ENCODE results near the gene PCGF5. TPM values are rescaled to one million over a fixed set of nuclear protein-coding genes. Genes with fewer than 3 reads are reported as not detected.
"Not testable (repeated sequence)": the region's sequence is repeated elsewhere in the genome, so short reads cannot be mapped to it uniquely, and the experiment has no call there.

Gene PCGF5
- total RNA-seq, 3 donors from 2014 or later (not counting 1 experiment from before 2014, with no cell fraction given): 52.5 to 60.2 (median 58.6) TPM

DNA sequence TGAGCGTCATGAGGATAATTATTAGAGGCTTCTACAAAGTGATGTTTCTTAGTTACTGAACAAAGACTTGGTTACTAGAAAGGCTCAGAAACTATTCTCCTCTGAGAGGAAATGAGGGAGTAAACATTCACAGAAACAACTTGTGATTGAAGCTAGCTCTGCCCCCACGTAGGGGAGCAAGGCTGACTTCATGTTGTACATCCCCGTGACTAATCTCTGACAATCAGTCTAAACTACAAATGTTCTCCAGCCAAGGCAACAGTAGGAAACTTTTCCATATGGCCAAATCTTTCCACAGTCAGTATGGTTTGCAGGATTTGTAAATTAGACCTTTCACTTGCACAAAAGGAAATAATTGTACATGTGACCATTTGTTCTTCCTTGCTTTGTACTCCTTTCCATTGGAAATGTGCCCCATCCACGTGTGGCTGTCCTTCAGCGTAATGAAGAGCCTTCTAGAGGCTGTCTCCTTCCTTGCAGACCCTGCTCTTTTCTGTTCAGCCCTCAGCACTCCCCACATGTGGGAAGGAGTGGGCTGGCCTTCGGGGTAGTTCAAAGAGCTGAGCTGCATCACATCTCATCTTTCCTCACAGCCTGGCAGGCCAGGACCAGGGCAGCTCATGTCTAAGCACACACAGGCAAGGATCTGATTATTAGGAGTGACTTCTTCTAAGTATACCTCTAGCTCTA is 93.5 kb downstream of the PCGF5 start:
- H3K27ac Mint-ChIP-seq: no peak overlapping the region
- no peaks in the 10 kb centered on the region for H3K36me3 Mint-ChIP-seq
- no peaks in the 10 kb centered on the region for H3K9me3 Mint-ChIP-seq
- no peaks in the 10 kb centered on the region for H3K27me3 ChIP-seq (ENCODE audit: control insufficient read depth, insufficient read depth, low read length)
- WGBS (ENCODE audit: insufficient coverage): 77% methylated on average over 6 of the region's 6 CpGs
- no peaks in the 10 kb centered on the region for H3K4me1 ChIP-seq (ENCODE audit: control insufficient read depth, insufficient read depth, low read length)
- H3K4me3 Mint-ChIP-seq: no peak overlapping the region
- TF ChIP-seq, protein P1, sequence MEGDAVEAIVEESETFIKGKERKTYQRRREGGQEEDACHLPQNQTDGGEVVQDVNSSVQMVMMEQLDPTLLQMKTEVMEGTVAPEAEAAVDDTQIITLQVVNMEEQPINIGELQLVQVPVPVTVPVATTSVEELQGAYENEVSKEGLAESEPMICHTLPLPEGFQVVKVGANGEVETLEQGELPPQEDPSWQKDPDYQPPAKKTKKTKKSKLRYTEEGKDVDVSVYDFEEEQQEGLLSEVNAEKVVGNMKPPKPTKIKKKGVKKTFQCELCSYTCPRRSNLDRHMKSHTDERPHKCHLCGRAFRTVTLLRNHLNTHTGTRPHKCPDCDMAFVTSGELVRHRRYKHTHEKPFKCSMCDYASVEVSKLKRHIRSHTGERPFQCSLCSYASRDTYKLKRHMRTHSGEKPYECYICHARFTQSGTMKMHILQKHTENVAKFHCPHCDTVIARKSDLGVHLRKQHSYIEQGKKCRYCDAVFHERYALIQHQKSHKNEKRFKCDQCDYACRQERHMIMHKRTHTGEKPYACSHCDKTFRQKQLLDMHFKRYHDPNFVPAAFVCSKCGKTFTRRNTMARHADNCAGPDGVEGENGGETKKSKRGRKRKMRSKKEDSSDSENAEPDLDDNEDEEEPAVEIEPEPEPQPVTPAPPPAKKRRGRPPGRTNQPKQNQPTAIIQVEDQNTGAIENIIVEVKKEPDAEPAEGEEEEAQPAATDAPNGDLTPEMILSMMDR (IDR thresholded peaks at IDR 0.05): no peak
- H3K9me3 ChIP-seq (ENCODE audit: control insufficient read depth, insufficient read depth, low read length): no peaks in the 10 kb centered on the region
- H3K27me3 Mint-ChIP-seq (ENCODE audit: low read depth in 2 of 2): peaks cover 13 to 41% of the 10 kb centered on the region in 2 donors
- H3K4me1 Mint-ChIP-seq: no peaks in the 10 kb centered on the region
- no peaks in the 10 kb centered on the region for H3K36me3 ChIP-seq (ENCODE audit: control insufficient read depth, insufficient read depth, low read length)
- intact Hi-C loops (cut with micrococcal nuclease): no loop called here
- no peak overlapping the region for H3K4me3 ChIP-seq (ENCODE audit: low read length)
- ATAC-seq (no peak), DNase-seq (no peak)
- no peak overlapping the region for H3K27ac ChIP-seq (ENCODE audit: low read length)

DNA sequence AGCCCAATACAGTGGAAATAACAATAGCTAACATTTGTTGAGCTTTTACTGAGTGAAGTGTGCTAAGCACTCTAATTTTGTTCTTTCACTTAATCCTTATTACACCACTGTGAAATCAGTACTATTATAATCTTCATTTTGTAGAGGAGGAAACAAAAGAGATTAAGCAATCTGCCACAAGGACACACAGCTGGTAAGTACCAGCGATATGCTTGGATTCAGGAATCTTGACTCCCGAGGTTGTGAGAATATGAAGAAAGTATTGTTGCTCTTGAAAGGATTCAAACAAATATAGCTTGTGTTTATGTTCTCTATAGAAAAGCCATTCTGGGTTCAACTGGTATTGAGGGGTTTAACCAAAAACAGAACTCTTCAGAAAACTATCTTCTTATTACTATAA is 96.0 kb downstream of the PCGF5 start:
- no peaks in the 10 kb centered on the region for H3K4me1 ChIP-seq (ENCODE audit: control insufficient read depth, insufficient read depth, low read length)
- ATAC-seq: no peak
- WGBS (ENCODE audit: insufficient coverage): 94% methylated on average over 2 of the region's 2 CpGs

DNA sequence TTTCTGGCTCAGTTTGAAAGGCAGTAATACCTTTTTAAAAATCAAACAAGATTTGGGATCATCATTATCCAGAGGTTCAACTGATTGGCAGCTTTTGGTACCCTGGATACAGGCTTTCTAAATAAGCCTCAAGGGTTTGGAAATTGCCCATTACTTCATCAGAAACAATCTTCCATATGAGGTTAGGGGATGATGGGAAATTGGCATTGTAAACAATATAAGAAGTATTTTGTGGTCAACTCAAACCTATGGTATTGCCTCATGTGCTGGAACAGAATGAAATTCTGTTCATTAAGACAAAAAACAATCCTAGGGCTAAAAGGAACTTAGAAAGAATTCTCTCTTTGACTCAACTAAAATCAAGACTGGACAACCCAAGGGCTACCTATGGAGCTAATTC is 97.1 kb downstream of the PCGF5 start:
- Histone ChIP-seq H3K9me3 (ENCODE audit: control insufficient read depth, insufficient read depth, low read length) (no peaks in the 10 kb centered on the region), H3K27ac (ENCODE audit: low read length) (no peak overlapping the region), H3K4me1 (ENCODE audit: control insufficient read depth, insufficient read depth, low read length) (no peaks in the 10 kb centered on the region), H3K36me3 (ENCODE audit: control insufficient read depth, insufficient read depth, low read length) (no peaks in the 10 kb centered on the region), H3K4me3 (ENCODE audit: low read length) (no peak overlapping the region), H3K27me3 (ENCODE audit: control insufficient read depth, insufficient read depth, low read length) (no peaks in the 10 kb centered on the region)
- TF ChIP-seq, protein P1 (IDR thresholded peaks at IDR 0.05): no peak
- H3K9me3 Mint-ChIP-seq: no peaks in the 10 kb centered on the region
- H3K4me3 Mint-ChIP-seq: no peak overlapping the region
- ATAC-seq: no peak
- no peaks in the 10 kb centered on the region for H3K36me3 Mint-ChIP-seq
- peaks cover 3 to 22% of the 10 kb centered on the region in 2 donors for H3K27me3 Mint-ChIP-seq (ENCODE audit: low read depth in 2 of 2)
- intact Hi-C loops (cut with micrococcal nuclease): no loop called here
- H3K27ac Mint-ChIP-seq: no peak overlapping the region
- no peak for DNase-seq
- H3K4me1 Mint-ChIP-seq: no peaks in the 10 kb centered on the region

More for the DNA sequence above, 96.0 kb downstream of the PCGF5 start:
- Mint-ChIP-seq H3K4me3 (no peak overlapping the region), H3K4me1 (no peaks in the 10 kb centered on the region), H3K27me3 (ENCODE audit: low read depth in 2 of 2) (peaks cover 3 to 31% of the 10 kb centered on the region in 2 donors), H3K9me3 (no peaks in the 10 kb centered on the region), H3K36me3 (no peaks in the 10 kb centered on the region), H3K27ac (no peak overlapping the region)
- Histone ChIP-seq H3K9me3 (ENCODE audit: control insufficient read depth, insufficient read depth, low read length) (no peaks in the 10 kb centered on the region), H3K27ac (ENCODE audit: low read length) (no peak overlapping the region), H3K27me3 (ENCODE audit: control insufficient read depth, insufficient read depth, low read length) (no peaks in the 10 kb centered on the region), H3K4me3 (ENCODE audit: low read length) (no peak overlapping the region), H3K36me3 (ENCODE audit: control insufficient read depth, insufficient read depth, low read length) (no peaks in the 10 kb centered on the region)
- no peak for DNase-seq
- TF ChIP-seq, protein P1 (IDR thresholded peaks at IDR 0.05): no peak
- intact Hi-C loops (cut with micrococcal nuclease): no loop called here

DNA sequence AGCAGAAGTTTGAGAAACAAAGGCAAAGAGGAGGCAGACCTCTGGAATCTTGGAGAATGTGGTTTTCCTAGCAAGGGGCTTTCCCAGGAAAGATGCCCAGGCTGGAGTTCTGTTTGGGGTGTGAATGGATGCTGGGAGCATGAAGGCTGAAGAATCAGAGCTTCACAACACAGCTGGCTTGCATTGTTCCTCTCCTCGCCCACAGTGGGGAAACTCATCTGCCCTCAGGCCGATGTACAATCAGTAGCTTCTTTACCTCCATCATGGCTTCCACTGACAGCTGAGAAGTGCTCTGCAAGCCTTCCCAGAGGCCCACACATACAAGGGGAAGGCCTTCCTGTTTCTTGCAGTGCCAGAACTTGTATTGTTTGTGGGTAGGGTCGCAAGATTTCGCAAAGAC is 98.9 kb downstream of the PCGF5 start:
- no peaks in the 10 kb centered on the region for H3K4me1 Mint-ChIP-seq
- no peak overlapping the region for H3K4me3 Mint-ChIP-seq
- H3K9me3 Mint-ChIP-seq: no peaks in the 10 kb centered on the region
- no peak overlapping the region for H3K4me3 ChIP-seq (ENCODE audit: low read length)
- H3K9me3 ChIP-seq (ENCODE audit: control insufficient read depth, insufficient read depth, low read length): no peaks in the 10 kb centered on the region
- no peaks in the 10 kb centered on the region for H3K36me3 ChIP-seq (ENCODE audit: control insufficient read depth, insufficient read depth, low read length)
- no peaks in the 10 kb centered on the region for H3K27me3 ChIP-seq (ENCODE audit: control insufficient read depth, insufficient read depth, low read length)
- intact Hi-C loops (cut with micrococcal nuclease): no loop called here
- no peaks in the 10 kb centered on the region for H3K36me3 Mint-ChIP-seq
- no peaks in the 10 kb centered on the region for H3K4me1 ChIP-seq (ENCODE audit: control insufficient read depth, insufficient read depth, low read length)
- peaks cover 3 to 17% of the 10 kb centered on the region in 2 donors for H3K27me3 Mint-ChIP-seq (ENCODE audit: low read depth in 2 of 2)
- no peak overlapping the region for H3K27ac Mint-ChIP-seq
- ATAC-seq (no peak), DNase-seq (no peak)
- 91% methylated on average over 2 of the region's 4 CpGs for WGBS (ENCODE audit: insufficient coverage)
- H3K27ac ChIP-seq (ENCODE audit: low read length): no peak overlapping the region
- TF ChIP-seq, protein P1 (IDR thresholded peaks at IDR 0.05): no peak

DNA sequence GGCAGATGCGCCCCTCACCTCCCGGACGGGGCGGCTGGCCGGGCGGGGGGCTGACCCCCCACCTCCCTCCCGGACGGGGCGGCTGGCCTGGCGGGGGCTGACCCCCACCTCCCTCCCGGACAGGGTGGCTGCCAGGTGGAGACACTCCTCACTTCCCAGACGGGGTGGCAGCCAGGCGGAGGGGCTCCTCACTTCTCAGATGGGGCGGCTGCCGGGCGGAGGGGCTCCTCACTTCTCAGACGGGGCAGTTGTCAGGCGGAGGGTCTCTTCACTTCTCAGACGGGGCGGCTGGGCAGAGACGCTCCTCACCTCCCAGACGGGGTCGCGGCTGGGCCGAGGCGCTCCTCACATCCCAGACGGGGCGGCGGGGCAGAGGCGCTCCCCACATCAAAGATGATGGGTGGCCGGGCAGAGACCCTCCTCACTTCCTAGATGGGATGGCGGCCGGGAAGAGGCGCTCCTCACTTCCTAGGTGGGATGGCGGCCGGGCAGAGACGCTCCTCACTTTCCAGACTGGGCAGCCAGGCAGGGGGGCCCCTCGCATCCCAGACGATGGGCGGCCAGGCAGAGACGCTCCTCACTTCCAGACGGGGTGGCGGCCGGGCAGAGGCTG is 102.9 kb downstream of the PCGF5 start:
- H3K27ac ChIP-seq (ENCODE audit: low read length); H3K36me3 ChIP-seq (ENCODE audit: control insufficient read depth, insufficient read depth, low read length); DNase-seq; intact Hi-C loops (cut with micrococcal nuclease); H3K4me1 ChIP-seq (ENCODE audit: control insufficient read depth, insufficient read depth, low read length); H3K27me3 ChIP-seq (ENCODE audit: control insufficient read depth, insufficient read depth, low read length); ATAC-seq; H3K4me3 Mint-ChIP-seq; H3K36me3 Mint-ChIP-seq; H3K4me1 Mint-ChIP-seq; H3K4me3 ChIP-seq (ENCODE audit: low read length); H3K9me3 Mint-ChIP-seq; H3K27ac Mint-ChIP-seq; H3K9me3 ChIP-seq (ENCODE audit: control insufficient read depth, insufficient read depth, low read length); H3K27me3 Mint-ChIP-seq (ENCODE audit: low read depth in 2 of 2): not testable (repeated sequence)
- 96% methylated on average over 38 of the region's 44 CpGs for WGBS (ENCODE audit: insufficient coverage)
